Neural cell (in vitro differentiated cells): ENCODE measurements around the gene SPON2. TPM values are rescaled to one million over a fixed set of nuclear protein-coding genes. Genes with fewer than 3 reads are reported as not detected.

Experiments used
- H2AFZ ChIP-seq: fragments of 200-600, 300-800 bp; sonication (generic), shearing (Covaris generic); 2 replicates; pipeline ENCODE4 v1.6.0; 2014; ENCODE audit warnings: low read depth, mild to moderate bottlenecking, antibody characterized with exemption, low read length, moderate library complexity
- H3F3A ChIP-seq: fragments of 200-600 bp; shearing (Covaris generic); 2 replicates; pipeline ENCODE4 v1.6.1; 2016; ENCODE audit warnings: mild to moderate bottlenecking, moderate library complexity, mixed read lengths, antibody characterized with exemption, low read length; ENCODE audit not compliant: insufficient read depth, poor library complexity, severe bottlenecking
- H3K27ac ChIP-seq: fragments of 200-600, 300-800 bp; sonication (generic), shearing (Covaris generic); 2 replicates; pipeline ENCODE4 v1.5.1; 2014; ENCODE audit warnings: mild to moderate bottlenecking, low read length, moderate library complexity
- H3K27me3 ChIP-seq: fragments of 300-800, 200-600 bp; sonication (generic), shearing (Covaris generic); 2 replicates; pipeline ENCODE4 v1.6.0; 2014; ENCODE audit warnings: mild to moderate bottlenecking, low read depth, low read length, moderate library complexity; ENCODE audit not compliant: insufficient read depth
- H3K36me3 ChIP-seq: fragments of 300-800, 200-600 bp; sonication (generic), shearing (Covaris generic); 2 replicates; pipeline ENCODE4 v1.5.1; 2014; ENCODE audit warnings: mild to moderate bottlenecking, antibody characterized with exemption, low read length, moderate library complexity; ENCODE audit not compliant: insufficient read depth
- H3K4me2 ChIP-seq: fragments of 300-800, 200-600 bp; sonication (generic), shearing (Covaris generic); 2 replicates; pipeline ENCODE4 v1.6.0; 2014; ENCODE audit warnings: mild to moderate bottlenecking, low read length
- H3K4me3 ChIP-seq: fragments of 300-800, 200-600 bp; sonication (generic), shearing (Covaris generic); 2 replicates; pipeline ENCODE4 v1.5.1; 2014; ENCODE audit warnings: mild to moderate bottlenecking, low read length, moderate library complexity
- H3K79me2 ChIP-seq: fragments of 200-600 bp; shearing (Covaris generic); replicated peaks from 2 replicates; pipeline ENCODE4 v1.6.0; 2014; ENCODE audit warnings: mild to moderate bottlenecking, low read length, moderate library complexity; ENCODE audit not compliant: insufficient read depth
- H3K9ac ChIP-seq: fragments of 300-800, 200-600 bp; sonication (generic), shearing (Covaris generic); 2 replicates; pipeline ENCODE4 v1.6.1; 2016; ENCODE audit warnings: mild to moderate bottlenecking, low read length, mixed read lengths
- H3K9me2 ChIP-seq: fragments of 200-600 bp; shearing (Covaris generic); 2 replicates; pipeline ENCODE4 v1.6.1; 2016; ENCODE audit warnings: mild to moderate bottlenecking, low read length, mixed read lengths; ENCODE audit not compliant: insufficient read depth
- H3K9me3 ChIP-seq: fragments of 200-600, 300-800 bp; sonication (generic), shearing (Covaris generic); 2 replicates; pipeline ENCODE4 v1.6.1; 2016; ENCODE audit warnings: mild to moderate bottlenecking, mixed run types, low read length, moderate library complexity, mixed read lengths
- H4K20me1 ChIP-seq: fragments of 200-600 bp; shearing (Covaris generic); 2 replicates; pipeline ENCODE4 v1.6.1; 2016; ENCODE audit warnings: mild to moderate bottlenecking, mixed run types; ENCODE audit not compliant: insufficient read depth
- CTCF ChIP-seq: fragments of 450-650 bp; IDR thresholded peaks from 2 replicates; pipeline ENCODE4 v1.5.1; 2014; ENCODE audit warnings: antibody characterized with exemption, mild to moderate bottlenecking, moderate library complexity; ENCODE audit not compliant: poor library complexity, severe bottlenecking
- EP300 ChIP-seq: fragments of 450-650 bp; conservative IDR thresholded peaks from 2 replicates; pipeline ENCODE4 v1.6.1; 2014; ENCODE audit warnings: antibody characterized with exemption, mild to moderate bottlenecking, moderate library complexity; ENCODE audit not compliant: poor library complexity, severe bottlenecking
- EZH2 ChIP-seq: fragments of 200-600, 300-800 bp; shearing (Covaris generic), sonication (generic); IDR thresholded peaks from 2 replicates; pipeline ENCODE4 v1.6.1; 2014; ENCODE audit warnings: antibody characterized with exemption, low read length, borderline replicate concordance, mild to moderate bottlenecking; ENCODE audit not compliant: insufficient read depth, poor library complexity, severe bottlenecking
- MXI1 ChIP-seq: fragments of 450-650 bp; conservative IDR thresholded peaks from 2 replicates; pipeline ENCODE4 v1.6.1; 2014; ENCODE audit warnings: antibody characterized with exemption, mild to moderate bottlenecking; ENCODE audit not compliant: poor library complexity, severe bottlenecking
- POLR2AphosphoS5 ChIP-seq: IDR thresholded peaks from 2 replicates; pipeline ENCODE4 v1.6.1; 2012
- RAD21 ChIP-seq: fragments of 450-650 bp; conservative IDR thresholded peaks from 2 replicates; pipeline ENCODE4 v1.6.1; 2014; ENCODE audit warnings: antibody characterized with exemption, mild to moderate bottlenecking, moderate library complexity
- REST ChIP-seq: IDR thresholded peaks from 2 replicates; pipeline ENCODE4 v1.6.1; 2012; ENCODE audit warnings: borderline replicate concordance
- SMC3 ChIP-seq: fragments of 450-650 bp; conservative IDR thresholded peaks from 2 replicates; pipeline ENCODE4 v1.6.1; 2014; ENCODE audit warnings: antibody characterized with exemption, mild to moderate bottlenecking, moderate library complexity; ENCODE audit not compliant: poor library complexity
- TAF1 ChIP-seq: IDR thresholded peaks from 2 replicates; pipeline ENCODE4 v1.6.1; 2012; ENCODE audit warnings: low read depth
- polyA plus RNA-seq: library from polyadenylated mRNA; depleted of rRNA; stranded (reverse); fragments of >200 nt; gene quantifications from 2 replicates; pipeline ENCODE4 v1.2.3, GENCODE V29; 2014

The SPON2 gene
- polyA plus RNA-seq, 1 donor from 2014 or later, result 0.57 TPM

- no peaks in the 10 kb centered on the region for H3K79me2 ChIP-seq
- H3K9me3 ChIP-seq, result no peaks in the 10 kb centered on the region
- no peaks in the 10 kb centered on the region for H3K36me3 ChIP-seq
- no peaks in the 10 kb centered on the region for H3F3A ChIP-seq
- H3K4me2 ChIP-seq, result no peak overlapping the region
- H4K20me1 ChIP-seq, result no peaks in the 10 kb centered on the region
- H3K27ac ChIP-seq, result no peak overlapping the region
- no peaks in the 10 kb centered on the region for H3K9me2 ChIP-seq
- no peak overlapping the region for H3K9ac ChIP-seq
- H3K4me3 ChIP-seq, result no peak overlapping the region
- H2AFZ ChIP-seq, result no peak overlapping the region
- peaks cover 58% of the 10 kb centered on the region for H3K27me3 ChIP-seq
- no peak for TF ChIP-seq RAD21
- TF ChIP-seq EZH2, result no peak
- no peak for TF ChIP-seq SMC3
- no peak for TF ChIP-seq TAF1
- no peak for TF ChIP-seq CTCF
These were observed 3.2 kb downstream of the SPON2 start for GRCh38 chr4:1169171-1169671.

GRCh38 chr4:1168191-1169101, 3.9 kb downstream of the SPON2 start:
- no peaks in the 10 kb centered on the region for H3K9me2 ChIP-seq
- no peak overlapping the region for H3K4me2 ChIP-seq
- no peak overlapping the region for H2AFZ ChIP-seq
- TF ChIP-seq TAF1 (no peak), EP300 (no peak), MXI1 (no peak), POLR2AphosphoS5 (no peak), RAD21 (no peak), CTCF (no peak), SMC3 (no peak), REST (no peak), EZH2 (no peak)
- H4K20me1 ChIP-seq, result no peaks in the 10 kb centered on the region
- no peak overlapping the region for H3K27ac ChIP-seq
- peaks cover 54% of the 10 kb centered on the region for H3K27me3 ChIP-seq
- no peaks in the 10 kb centered on the region for H3K36me3 ChIP-seq
- no peak overlapping the region for H3K9ac ChIP-seq
- no peaks in the 10 kb centered on the region for H3K79me2 ChIP-seq
- H3K9me3 ChIP-seq, result no peaks in the 10 kb centered on the region
- no peaks in the 10 kb centered on the region for H3F3A ChIP-seq
- H3K4me3 ChIP-seq, result no peak overlapping the region
